Pancreas (tissue), 10 donors: Measurements from ENCODE around the gene EYA4. TPM values are rescaled to one million over a fixed set of nuclear protein-coding genes. Genes with fewer than 3 reads are reported as not detected.

ENCODE experiments used
- ATAC-seq, 4 donors: fragments of 200-7000 bp; cut with Tn5 transposase; one replicate each; pipeline versions ENCODE4 v1.8.0 to v1.9.1; 2020; ENCODE audit warnings: mild to moderate bottlenecking in 4 of 4, moderate library complexity in 4 of 4
- DNase-seq, 6 donors: peaks; one replicate each; pipeline ENCODE4 v3.0.0-alpha.2; 2020
- FAIRE-seq: peaks from 2 replicates; lab custom pipeline; 2012; peaks lifted over from hg19 to GRCh38; lab: Jason Lieb, UNC
- H3K27ac ChIP-seq, 4 donors: fragments of 200-600 bp; sonication (generic); 1 replicate in 3 of 4; 2 replicates in 1 of 4; pipeline versions ENCODE4 v1.5.0 to v1.8.0; 2020
- H3K27me3 ChIP-seq, 4 donors: fragments of 200-600 bp; one replicate each; pipeline ENCODE4 v1.8.0; 2021
- H3K36me3 ChIP-seq, 3 donors: fragments of 200-600 bp; sonication (generic) in 1 of 3; one replicate each; pipeline versions ENCODE4 v1.5.0 to v1.8.0; 2020 to 2021
- H3K4me1 ChIP-seq, 3 donors: fragments of 200-600 bp; one replicate each; pipeline ENCODE4 v1.8.0; 2021
- H3K4me3 ChIP-seq, 4 donors: fragments of 200-600 bp; sonication (generic) in 2 of 4; one replicate each; pipeline versions ENCODE4 v1.5.0 to v1.8.0; 2020 to 2021
- H3K9me3 ChIP-seq, 4 donors: fragments of 200-600 bp; one replicate each; pipeline ENCODE4 v1.8.0; 2021
- WGBS, 2 donors: extraction: QIAGEN DNeasy Blood & Tissue Kit; methylation state at CpG; one replicate each; pipeline ENCODE4 v1.1.7; 2013; 5-methylcytosine and 5-hydroxymethylcytosine counted together
- intact Hi-C, 3 donors: fragments of 100-400 bp; cut with DNase I; formaldehyde crosslinking; loops; one replicate each; pipeline versions ENCODE4 v1.11.1 to v1.14.2; 2022
- polyA plus RNA-seq, 2 donors: library from polyadenylated mRNA; stranded (reverse); fragments of 200-250 nt; gene quantifications; one replicate each; pipeline ENCODE4 v1.2.3, GENCODE V29; 2013
- total RNA-seq, 6 donors: library from RNA; stranded (reverse); fragmentation: NEBNext Ultra II Directional in 4 of 6; extraction: Animal tissue kit (Norgen Biotek cat#: 25700) in 4 of 6; gene quantifications; one replicate each; pipeline versions ENCODE4 v1.2.1 to v1.2.4, GENCODE V29; 2021 to 2023
- TF ChIP-seq, protein P1 (sequence below), 4 donors: fragments of 200-600 bp; sonication (generic) in 3 of 4; IDR thresholded peaks; one replicate each; pipeline versions ENCODE4 v1.5.0 to v1.8.0; 2021; ENCODE audit warnings: antibody characterized with exemption in 4 of 4
- donor health status: healthy with polysubstance abuse.
- donor health status: DM: no; HTN: no; CAD: no; lungs with moderate emphysema.
- donor health status: DM: no; HTN: no; CAD: no.
- donor health status: control.
- donor health status: control.
- donor health status: Bipolar disorder and iron deficiency.
- donor health status: DM: yes; HTN: yes; CAD: no.
- donor health status: DM: no; HTN: no; CAD: no.
- donor health status: DM: no; HTN: no; CAD: no.
- donor health status: DM: yes; HTN: yes; CAD: no.

Gene EYA4
- total and polyA plus RNA-seq, 8 donors = 0.08 to 1.3 (median 0.19) TPM

DNA sequence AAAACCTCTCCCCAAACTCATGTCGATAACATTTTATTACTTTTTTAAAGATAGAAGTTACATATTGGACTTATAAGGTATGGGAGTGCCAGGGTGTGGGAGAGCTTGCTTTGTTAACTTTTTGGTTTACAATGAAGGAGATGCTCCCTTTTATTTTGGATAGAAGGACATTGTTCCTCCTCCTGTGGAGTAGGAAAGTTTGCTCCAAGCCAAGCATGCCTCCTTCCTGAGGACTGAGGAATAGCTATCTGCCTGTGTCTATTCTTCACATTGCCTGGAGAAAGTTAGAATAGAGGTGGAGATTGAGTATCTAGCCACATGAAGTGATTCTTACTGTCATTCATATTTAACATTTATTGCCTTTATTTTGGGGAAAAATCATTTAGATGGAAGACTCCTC lies 71.9 kb downstream of the EYA4 start:
- FAIRE-seq = no peak

DNA sequence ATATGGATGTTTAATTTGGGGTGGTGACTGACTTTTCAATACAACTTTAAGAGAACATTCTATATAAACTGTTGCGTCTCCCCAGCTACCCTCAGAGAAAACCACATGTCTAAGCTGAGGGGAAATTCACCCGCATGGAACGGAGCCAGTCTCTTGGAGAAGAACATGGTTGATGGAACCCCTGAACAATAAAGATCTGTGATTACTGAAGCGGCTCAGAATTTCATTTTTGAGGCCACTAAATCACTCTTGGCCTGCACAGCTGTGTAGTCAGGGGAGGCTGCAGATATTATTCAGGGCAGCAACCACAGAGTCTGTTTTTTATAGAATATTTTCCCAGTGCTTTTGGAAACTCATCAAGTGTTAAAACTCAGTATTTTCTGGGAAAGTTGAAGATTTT lies 73.8 kb downstream of the EYA4 start:
- DNase-seq = no peak
- Histone ChIP-seq H3K4me3 (no peak overlapping the region), H3K4me1 (no peaks in the 10 kb centered on the region), H3K36me3 (no peaks in the 10 kb centered on the region), H3K27ac (no peak overlapping the region), H3K27me3 (no peaks in the 10 kb centered on the region), H3K9me3 (no peaks in the 10 kb centered on the region)
- FAIRE-seq = no peak
- TF ChIP-seq, protein P1, sequence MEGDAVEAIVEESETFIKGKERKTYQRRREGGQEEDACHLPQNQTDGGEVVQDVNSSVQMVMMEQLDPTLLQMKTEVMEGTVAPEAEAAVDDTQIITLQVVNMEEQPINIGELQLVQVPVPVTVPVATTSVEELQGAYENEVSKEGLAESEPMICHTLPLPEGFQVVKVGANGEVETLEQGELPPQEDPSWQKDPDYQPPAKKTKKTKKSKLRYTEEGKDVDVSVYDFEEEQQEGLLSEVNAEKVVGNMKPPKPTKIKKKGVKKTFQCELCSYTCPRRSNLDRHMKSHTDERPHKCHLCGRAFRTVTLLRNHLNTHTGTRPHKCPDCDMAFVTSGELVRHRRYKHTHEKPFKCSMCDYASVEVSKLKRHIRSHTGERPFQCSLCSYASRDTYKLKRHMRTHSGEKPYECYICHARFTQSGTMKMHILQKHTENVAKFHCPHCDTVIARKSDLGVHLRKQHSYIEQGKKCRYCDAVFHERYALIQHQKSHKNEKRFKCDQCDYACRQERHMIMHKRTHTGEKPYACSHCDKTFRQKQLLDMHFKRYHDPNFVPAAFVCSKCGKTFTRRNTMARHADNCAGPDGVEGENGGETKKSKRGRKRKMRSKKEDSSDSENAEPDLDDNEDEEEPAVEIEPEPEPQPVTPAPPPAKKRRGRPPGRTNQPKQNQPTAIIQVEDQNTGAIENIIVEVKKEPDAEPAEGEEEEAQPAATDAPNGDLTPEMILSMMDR (IDR thresholded peaks at IDR 0.05) = no peak
- intact Hi-C loops = no loop called here
- 80 to 87% methylated on average over 4 of the region's 4 CpGs for WGBS, 2 donors
- ATAC-seq = no peak

More for the DNA sequence above, 71.9 kb downstream of the EYA4 start:
- TF ChIP-seq, protein P1 (IDR thresholded peaks at IDR 0.05) = no peak
- no peaks in the 10 kb centered on the region for H3K9me3 ChIP-seq
- intact Hi-C loops = no loop called here
- 63 to 81% methylated on average over 1 of the region's 1 CpG for WGBS, 2 donors
- H3K4me1 ChIP-seq = no peaks in the 10 kb centered on the region
- no peak overlapping the region for H3K4me3 ChIP-seq
- DNase-seq (no peak), ATAC-seq (no peak)
- H3K36me3 ChIP-seq = no peaks in the 10 kb centered on the region
- no peak overlapping the region for H3K27ac ChIP-seq
- no peaks in the 10 kb centered on the region for H3K27me3 ChIP-seq

DNA sequence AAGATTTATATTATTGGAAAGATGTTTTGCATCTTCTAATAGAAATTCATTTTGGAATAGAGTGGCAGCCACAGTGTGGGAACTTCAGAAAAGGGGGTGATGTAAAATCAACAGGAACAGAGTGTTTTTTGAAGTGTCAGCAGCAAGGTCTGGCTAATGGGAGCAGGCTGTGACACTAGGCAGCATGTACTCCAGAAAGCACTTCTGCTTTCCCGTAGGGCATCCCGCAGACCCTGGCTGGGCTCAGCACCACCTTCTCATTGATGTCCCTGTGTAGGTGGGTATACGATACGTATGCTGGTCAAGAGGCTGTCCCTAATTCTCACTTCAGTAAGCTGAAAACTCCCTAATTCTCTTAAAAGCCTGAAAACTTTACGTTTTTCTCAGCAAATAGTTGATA lies 74.7 kb downstream of the EYA4 start:
- ATAC-seq (no peak), FAIRE-seq (no peak), DNase-seq (no peak)
- Histone ChIP-seq H3K9me3 (no peaks in the 10 kb centered on the region), H3K36me3 (no peaks in the 10 kb centered on the region), H3K27me3 (no peaks in the 10 kb centered on the region), H3K27ac (no peak overlapping the region), H3K4me3 (no peak overlapping the region), H3K4me1 (no peaks in the 10 kb centered on the region)
- TF ChIP-seq, protein P1 (IDR thresholded peaks at IDR 0.05) = no peak
- intact Hi-C loops = no loop called here
- 78 to 82% methylated on average over 5 of the region's 5 CpGs for WGBS, 2 donors

DNA sequence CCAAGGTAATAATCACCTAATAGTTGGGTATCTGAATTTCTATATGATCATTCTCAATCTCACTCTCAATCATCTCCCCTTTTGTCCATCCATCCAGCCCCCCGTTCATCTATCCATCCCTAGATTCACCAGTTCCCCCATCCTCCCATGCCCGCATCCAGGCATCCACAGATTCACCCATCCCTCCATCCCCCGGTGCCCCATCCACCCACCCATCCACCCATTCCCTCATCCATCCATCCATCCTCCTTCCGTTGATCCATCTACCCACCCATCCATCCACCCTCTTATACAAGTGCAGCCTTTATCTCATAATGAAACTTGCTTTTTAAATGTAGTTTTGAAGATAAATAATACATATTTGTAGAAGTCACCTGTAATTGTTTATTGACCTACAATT lies 76.5 kb downstream of the EYA4 start:
- TF ChIP-seq, protein P1 (IDR thresholded peaks at IDR 0.05) = no peak
- no peak for DNase-seq
- ATAC-seq = no peak
- H3K27me3 ChIP-seq = no peaks in the 10 kb centered on the region
- intact Hi-C loops = no loop called here
- no peak for FAIRE-seq
- no peak overlapping the region for H3K4me3 ChIP-seq
- H3K4me1 ChIP-seq = no peaks in the 10 kb centered on the region
- no peaks in the 10 kb centered on the region for H3K9me3 ChIP-seq
- no peak overlapping the region for H3K27ac ChIP-seq
- no peaks in the 10 kb centered on the region for H3K36me3 ChIP-seq
- WGBS, 2 donors = 72 to 80% methylated on average over 4 of the region's 4 CpGs

DNA sequence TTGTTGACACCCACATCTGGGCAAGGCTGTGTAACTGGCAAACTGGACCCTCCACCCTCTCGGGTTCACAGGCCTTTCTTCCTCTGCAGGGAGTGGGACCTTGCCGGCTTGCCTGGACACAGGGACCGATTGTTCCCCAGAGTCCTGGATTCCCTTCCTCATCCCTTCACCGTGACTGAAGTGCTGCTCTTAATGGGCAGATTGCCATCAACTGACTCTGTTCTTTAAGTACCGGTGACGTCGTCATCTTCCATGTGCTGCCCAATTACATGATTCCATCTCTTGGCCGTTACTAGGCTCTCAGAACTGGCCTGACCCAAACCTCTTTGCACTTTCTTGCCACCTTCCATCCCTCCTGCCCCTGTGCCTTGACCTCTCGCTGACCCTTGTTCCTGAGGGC lies 85.4 kb downstream of the EYA4 start:
- intact Hi-C loops = no loop called here
- no peak for DNase-seq

More for the DNA sequence above, 85.4 kb downstream of the EYA4 start:
- Histone ChIP-seq H3K9me3 (no peaks in the 10 kb centered on the region), H3K4me1 (no peaks in the 10 kb centered on the region), H3K4me3 (no peak overlapping the region), H3K36me3 (no peaks in the 10 kb centered on the region), H3K27ac (no peak overlapping the region), H3K27me3 (peaks cover 0 to 2% (median 0%) of the 10 kb centered on the region in 4 donors)
- 70 to 84% methylated on average over 9 of the region's 9 CpGs for WGBS, 2 donors
- no peak for FAIRE-seq
- ATAC-seq = no peak
- TF ChIP-seq, protein P1 (IDR thresholded peaks at IDR 0.05) = no peak
